Hematopoietic multipotent progenitor cell (in vitro differentiated cells): Measurements from ENCODE around the gene NPAS3. TPM values are rescaled to one million over a fixed set of nuclear protein-coding genes. Genes with fewer than 3 reads are reported as not detected.

Experiments
- DNase-seq, 3 donors: peaks; one replicate each; pipeline ENCODE4 v3.0.0-alpha.2; 2011 to 2015; ENCODE audit warnings: low read depth in 2 of 3, low spot score in 2 of 3
- total RNA-seq: library from RNA; depleted of rRNA; stranded (reverse); fragments of >200 nt; gene quantifications from one replicate; pipeline ENCODE4 v1.2.3, GENCODE V29; 2012

Gene NPAS3
- total RNA-seq, 1 donor = 0.27 TPM

DNA sequence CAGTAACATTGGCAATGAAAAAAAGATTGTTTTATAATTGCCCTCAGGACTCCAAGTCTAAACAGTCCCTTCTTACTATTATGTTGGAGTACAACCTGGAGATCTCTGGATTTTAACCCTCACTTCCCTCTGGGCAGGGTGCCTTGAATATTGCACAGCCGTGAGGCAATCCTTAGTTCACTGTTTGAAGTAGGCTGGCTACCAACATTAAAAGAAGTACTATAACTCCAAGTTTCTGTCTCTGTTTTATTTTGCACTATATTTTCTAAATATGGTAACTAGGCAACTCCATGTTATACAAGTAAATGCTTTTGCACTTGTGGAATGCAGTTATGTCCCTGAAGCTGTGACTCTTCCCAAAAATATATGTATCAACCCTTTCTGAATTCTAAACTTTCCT is 521.5 kb downstream of the NPAS3 start:
- DNase-seq = no peak

DNA sequence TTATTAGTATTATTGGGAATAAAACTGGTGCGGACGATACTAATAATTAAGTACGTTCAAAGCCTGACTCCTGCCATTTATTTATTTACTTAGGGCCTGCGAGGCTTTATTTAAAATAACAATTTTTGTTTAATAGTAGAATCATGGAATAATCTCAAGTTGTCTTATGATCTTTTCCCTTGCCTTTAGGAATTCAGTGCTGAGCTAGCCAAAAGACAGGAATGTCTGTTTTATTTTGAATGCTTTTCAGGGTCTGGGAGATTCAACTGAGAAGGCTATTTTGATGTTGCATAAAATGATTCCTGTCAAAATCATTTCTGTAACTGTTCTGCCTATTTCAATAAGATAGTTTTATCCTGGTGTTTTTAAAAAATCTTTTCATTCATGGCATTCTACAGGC is 522.4 kb downstream of the NPAS3 start:
- DNase-seq = no peak

DNA sequence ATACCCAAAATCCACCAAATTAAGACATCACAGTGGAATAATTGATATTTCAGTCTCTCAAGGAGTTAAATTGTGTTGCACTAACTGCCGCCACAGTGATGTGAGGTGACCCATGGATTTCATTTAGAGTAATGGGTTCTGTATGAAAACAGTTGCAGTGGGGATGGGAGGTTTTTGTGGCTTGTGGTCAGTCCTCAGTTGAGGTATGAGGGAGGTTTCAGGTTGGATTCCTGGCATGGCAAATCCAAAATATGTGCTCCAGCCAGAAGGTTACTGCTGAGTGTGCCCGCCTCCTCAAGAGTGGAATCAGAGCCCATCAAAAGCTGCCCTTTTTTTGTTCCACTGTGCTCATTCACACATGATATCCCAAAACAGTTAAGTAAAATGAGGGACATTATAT is 525.1 kb downstream of the NPAS3 start:
- no peak for DNase-seq

DNA sequence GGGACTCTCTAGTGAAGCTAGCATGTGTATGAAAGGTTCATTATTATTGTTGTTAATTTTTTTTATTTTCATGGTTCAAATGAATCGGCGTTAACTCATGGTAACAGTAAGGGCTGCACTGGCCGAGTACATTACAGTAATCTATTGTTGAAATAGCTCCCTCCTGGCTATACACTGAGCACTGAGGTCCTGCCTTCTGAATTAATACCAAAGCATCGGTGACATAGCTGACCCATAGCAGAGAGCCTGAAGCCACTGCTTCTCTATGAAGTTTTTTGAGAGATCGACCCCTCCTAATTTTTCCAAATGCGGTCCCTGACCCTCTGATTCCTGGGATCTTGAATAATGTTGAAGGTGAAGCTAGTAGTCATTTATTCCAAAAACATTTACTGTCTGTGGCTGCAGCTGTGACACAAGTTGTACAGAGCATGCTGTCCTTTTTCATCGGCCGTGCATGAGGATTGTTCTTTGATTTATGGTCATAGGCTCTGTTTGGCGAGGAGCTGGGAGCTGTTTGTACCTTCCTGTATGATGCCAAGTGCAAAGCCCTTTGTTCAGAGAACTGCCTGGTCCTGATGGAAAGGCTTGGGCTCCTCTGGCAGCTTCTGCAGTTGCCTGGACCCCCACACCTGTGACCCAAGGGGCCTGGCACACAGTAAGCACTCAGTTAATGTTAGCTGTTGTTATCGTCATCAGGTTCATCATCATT is 525.7 kb downstream of the NPAS3 start:
- DNase-seq = no peak

DNA sequence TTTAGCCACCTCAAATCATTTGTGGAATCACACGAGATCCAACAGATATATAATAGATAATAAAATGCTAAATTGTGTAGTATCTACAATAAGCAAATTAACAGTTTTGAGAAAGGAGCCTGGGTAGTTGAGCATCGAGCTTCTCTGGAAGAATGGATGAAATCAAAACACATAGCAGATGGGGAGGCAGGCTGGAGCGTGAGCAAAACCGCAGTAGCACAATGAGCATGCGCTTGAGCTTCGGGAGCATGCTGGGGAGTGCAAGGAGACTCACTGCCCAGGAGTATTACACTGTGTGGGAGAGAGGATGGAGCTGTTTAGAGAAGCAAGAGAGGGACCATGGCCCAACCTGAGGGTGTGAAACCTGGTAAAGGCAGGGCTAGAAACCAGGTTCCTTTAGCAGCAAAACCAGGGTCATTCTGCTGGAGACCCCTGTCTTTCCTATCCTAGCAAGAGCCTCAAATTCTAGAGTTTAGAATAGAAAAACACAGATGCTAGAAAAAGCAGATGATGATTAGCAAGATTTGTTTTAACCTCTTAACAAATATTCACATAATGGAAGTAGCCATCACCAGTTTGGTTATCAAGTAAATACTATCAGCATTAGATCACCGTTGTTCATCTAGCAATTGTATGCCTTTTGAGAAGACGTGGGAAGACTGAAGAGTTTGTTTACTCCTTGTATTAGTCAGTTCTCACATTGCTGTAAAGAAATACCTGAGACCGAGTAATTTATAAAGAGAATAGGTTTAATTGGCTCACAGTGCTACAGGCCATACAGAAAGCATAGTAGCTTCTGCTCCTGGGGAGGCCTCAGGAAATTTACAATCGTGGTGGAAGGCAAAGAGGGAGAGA is 527.4 kb downstream of the NPAS3 start:
- DNase-seq = no peak

DNA sequence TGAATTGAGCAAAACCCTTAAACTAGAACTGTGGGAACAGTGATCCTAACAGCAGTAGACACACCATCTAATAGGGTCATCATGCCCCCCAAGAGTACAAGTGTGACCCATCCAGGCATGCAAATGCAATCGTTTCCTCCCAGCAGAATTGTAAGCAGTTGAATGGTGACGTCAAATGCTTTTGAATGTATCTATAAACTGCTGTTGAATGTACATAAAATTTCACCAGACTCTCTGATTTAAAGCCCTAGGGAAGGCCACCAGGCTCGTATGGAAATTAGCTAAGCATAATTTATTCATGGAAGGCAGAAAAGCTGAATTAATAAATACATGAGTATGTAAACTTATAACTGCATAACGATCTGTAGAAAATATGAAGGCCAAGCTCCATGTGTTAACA is 529.3 kb downstream of the NPAS3 start:
- no peak for DNase-seq

DNA sequence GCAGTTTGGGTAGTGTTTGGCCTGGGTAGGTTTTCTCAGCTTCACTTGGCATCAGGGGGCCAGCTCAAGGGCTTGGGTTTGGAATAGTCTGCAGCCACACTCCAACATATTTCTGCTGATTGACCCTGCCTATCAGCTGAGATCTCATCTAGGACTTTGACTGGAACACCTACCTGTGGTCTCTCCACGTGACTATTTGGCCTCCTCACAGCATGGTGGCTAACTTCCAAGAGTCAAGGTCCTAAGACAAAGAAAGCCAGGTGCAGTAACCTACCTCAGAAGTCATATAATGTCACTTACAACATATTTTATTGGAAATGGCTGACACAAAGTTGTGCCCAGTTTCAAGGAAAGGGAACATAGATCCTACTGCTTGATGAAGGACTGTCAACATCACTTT is 531.2 kb downstream of the NPAS3 start:
- DNase-seq = no peak

DNA sequence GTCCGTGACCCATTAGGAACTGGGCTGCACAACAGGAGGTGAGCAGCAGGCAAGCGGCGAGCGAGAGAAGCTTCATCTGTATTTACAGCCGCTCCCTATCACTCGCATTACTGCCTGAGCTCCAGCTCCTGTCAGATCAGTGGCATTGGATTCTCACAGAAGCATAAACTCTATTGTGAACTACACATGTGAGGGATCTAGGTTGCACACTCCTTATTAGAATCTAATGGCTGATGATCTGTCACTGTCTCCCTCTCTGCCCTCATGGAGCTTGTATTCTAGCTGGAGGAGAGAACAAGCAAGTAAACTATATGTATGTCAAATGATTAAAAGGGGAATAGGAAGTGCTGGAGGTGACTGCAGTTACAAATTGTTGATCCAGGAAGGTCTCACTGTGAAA is 533.1 kb downstream of the NPAS3 start:
- no peak for DNase-seq

DNA sequence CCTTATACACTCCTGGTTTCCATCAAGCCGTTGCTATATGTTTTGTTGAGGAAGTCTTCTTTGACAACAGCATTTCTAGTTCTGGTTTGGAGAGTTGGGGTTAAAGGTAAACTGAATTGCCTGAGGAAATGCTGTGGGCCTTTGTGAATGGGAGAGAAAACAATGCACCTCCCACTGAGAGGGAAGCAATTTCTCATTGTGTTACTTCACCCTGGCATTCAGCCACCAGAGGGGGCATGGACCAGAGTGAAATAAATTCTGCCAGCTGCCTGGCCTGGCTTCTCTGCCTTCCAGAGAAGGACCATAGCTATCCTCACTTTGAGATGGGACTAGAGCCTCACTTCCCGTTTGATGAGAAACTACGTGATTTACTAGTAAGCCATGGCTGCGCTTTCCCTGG is 536.9 kb downstream of the NPAS3 start:
- peak in 2 of 3 donors; percentile 60 to 84 for DNase-seq

DNA sequence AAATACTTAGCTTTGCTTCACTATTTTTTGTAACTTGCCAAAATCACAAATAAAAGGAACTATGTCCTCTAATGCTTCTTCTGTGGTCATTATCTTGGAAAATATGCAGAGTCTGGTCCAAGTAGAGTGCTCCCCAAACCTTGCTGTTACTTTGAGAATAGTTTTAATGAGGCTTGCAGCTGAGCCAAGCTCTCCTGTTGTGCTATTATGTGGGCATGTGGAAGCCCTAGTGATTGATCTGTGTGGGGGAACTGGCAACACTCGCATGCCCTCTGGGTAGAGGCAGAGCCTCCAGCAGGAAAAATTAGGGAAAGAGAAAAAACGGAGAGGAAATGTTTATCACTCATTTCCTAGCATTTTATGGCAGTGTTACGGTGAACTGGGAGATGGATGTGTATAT is 539.1 kb downstream of the NPAS3 start:
- DNase-seq = no peak

DNA sequence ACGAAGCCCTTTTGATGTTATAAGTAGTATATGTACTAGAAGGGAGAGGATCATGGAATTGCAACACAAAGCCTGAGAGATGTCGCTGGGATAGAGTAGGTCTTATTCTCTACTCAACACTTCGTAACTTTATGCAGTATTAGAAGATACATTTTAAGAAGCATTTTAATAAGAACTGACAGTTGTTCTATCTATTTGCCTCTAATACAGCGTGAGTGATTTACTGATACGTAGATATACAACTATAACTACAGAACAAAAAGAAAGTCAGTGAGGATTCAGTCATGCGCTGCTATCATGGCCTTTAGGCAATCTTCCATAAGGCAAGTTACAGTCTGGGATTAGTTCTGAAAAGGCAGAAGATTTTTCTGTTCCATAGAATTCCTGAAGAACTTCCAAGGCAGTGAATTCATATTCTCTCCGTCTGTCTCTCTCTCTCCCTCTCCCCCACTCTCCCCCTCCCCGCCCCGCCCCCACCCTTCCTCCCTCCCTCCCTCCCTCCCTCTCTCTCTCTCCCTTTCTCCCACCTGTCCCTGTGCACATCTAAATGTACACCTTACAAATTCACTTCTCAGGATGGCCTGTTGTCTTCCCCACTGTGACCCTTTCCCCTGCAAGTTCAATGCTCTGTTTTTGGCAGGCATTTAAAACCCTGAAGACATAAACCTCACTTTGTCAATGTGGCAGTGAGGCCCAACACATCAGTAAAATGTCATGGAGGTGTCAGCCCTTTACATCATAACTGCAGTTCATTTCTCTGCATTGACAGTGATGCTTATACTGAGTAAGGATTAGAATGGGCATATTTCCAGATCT is 541.6 kb downstream of the NPAS3 start:
- no peak for DNase-seq

DNA sequence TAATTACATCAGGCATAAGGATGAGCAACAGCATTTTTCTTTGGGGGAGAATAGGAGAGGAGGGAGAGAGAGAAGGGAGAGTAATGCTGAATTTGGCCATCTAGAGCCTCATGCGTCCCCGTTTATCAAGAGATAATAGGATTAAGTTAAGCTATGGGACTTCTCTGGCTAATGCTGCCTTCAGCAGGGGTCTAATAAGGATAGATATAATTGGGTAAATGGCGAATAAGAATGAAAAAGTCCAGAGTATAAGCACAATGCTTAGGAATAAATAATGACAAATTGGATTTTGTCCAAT is 542.2 kb downstream of the NPAS3 start:
- no peak for DNase-seq

DNA sequence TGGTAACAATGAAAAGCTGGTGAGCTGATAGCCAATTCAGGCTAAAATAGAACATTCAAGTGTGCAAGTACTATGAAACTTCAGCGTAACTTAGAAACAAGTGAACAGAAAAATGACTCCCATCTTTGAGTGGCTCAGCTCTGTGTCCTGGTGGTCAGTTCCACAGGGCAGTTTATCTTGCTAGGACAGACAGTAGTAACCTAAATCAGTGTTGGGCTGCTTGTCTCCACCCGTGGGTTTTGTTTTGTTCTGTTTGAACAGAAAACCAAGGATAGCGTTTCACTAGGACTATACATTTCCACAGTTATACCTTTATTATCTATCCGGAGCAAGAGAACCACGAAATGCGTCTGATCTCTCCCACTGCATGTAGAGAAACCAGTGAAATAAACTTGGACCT is 544.4 kb downstream of the NPAS3 start:
- no peak for DNase-seq

DNA sequence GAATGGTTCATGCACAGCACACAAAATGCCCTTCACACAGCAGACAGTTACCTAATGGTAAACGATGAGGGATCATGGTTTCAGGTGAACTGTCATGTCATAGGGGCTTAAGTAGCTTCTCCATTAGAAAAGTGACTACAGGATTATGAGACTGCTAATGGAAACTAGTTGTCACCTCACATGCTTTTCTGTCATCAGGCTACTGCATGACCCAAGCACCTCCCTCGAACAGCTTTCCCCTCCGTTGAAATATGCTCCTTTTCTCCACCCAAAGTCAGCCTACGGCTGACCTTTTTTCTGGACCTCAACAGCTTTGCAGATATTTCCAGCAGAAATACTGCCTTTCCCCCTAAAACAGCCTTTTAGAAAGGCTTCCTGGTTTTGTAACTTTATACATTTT is 544.9 kb downstream of the NPAS3 start:
- DNase-seq = no peak

DNA sequence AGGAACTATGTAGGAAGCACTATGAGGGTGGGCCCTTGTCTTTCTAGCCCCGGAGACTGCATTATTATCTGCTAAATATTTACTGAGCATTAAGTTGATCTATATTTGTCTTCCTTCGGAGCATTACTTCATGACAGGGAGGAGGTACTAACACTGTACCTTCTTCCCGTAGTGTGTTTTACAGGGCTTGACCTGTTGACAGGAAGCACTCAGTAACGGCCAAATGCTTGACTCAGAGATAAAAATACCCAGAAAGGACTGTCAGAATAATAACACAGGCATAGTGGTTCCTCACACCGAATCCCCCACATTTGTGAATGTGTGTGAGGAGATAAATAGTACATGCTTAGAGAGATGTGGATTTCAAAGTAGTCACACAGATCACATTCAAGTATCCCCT is 545.6 kb downstream of the NPAS3 start:
- peak in 2 of 3 donors; percentile 40 to 75 for DNase-seq

DNA sequence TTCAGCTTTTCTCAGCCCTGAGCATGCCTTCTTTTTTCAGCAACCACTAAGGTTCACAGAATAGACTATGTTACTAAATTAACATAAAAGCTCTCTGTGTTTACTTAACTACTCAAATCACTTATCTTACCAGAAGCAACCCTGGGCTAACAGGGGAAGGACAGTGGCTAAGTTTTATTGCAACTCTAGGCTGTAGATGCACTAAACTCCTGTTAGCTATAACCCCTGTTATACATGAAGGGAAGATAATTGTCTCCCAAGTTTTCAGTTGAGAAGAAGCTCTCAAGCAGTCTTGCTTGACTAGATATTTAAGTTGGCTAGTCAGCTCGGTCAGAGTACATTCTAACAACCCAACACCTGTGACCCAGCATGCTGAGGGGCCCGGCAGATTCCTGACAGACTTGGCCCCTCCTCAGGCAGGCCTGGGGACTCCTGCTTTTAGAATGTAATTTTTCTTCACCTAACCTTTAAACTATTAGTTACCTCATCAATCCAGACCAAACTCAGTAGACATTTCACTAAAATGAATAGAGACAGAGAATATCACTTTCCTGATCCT is 547.7 kb downstream of the NPAS3 start:
- DNase-seq = no peak

DNA sequence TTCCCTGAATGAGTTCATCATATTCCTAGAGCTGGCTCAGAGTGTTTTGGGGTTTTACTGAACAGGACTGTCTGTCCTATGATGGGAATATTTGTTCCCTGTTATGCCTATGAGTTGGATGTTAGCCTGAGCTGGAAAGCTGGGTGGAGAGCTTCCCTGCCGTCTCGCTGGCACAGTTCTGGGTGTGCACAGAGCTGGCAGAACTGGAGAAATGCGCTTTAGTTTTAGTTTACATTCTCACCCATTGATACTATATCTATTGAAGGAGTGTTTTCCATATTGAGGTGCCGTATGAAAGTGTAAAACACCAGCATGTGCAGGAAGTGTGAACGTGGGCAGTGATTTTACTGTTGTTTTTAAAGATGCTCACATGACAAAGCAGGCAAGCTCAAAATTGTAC is 549.9 kb downstream of the NPAS3 start:
- no peak for DNase-seq

DNA sequence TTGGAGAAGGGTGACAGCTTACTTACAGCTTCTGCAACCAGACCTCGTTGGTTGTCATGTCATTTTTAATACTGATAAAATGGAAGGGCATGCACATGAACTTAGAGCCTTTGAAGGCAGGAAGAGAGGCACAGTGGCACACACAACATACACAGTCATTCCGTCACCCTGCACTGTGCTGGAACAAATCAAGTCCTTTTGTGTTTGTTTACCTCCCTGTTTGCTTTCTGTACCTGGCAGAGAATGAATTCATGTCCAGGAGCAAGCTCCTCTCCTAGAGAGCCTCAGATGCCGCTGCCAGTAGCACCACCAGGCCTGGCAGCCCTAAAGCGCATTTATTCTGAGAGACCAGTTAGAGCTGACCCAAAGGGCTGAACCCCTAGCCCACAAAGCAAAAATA is 551.9 kb downstream of the NPAS3 start:
- no peak for DNase-seq

DNA sequence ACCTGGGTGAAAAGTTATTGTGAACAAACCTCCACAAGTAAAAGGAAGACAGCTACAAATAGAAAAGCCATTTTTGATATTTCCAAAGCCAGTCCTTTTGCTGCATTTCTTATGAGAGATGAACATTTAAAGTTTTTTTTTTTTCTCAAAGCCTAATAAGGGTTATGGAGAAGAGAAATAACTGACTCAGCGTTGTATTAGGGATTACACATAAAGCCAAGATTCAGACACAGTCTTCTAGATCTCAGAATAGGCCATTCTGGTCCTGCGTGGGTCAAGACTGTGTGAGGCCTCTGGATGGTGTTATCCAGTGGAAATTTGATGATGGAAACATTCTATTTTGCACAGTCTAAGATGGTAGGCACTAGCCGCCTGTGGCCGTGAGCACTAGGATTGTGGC is 552.4 kb downstream of the NPAS3 start:
- no peak for DNase-seq

DNA sequence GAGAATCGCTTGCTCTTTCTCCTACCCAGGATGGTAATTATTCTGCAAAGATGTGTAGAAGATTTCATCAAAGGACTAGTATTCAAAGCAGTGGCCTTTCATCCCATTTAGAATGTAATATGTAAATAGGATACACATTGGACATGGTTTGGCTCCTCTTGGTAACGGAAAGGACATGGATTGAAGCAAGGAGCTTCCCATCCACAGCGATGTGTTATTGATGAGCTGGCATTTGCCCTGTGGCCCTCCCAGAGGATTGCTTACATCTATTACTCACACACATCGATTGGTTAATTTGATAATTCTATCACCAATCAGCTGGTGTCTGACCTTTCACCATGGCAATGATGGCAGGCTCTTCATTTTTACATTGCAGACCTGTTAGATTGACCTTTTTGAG is 553.8 kb downstream of the NPAS3 start:
- DNase-seq = no peak

DNA sequence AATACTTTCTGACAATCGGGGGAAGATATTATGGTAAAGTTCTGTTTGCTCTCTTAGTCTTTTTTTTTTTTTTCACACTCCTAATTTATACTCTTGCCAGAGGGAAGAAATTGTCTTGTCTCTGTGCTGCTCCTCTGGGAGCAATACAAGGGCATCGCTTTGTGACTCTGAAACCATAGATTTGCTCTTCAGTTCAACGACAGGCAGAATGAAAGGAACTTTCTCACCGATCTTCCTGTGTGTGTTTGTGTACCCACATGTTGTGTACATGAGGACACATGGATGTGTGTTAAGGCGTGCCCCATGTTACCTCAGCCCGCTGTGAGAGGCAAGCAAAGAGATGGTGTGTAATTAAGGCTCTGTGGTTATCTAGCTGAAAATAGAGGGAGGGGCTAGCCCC is 554.6 kb downstream of the NPAS3 start:
- no peak for DNase-seq
